ENCODE data around the gene BROX.

- TF ChIP-seq, protein P1, sequence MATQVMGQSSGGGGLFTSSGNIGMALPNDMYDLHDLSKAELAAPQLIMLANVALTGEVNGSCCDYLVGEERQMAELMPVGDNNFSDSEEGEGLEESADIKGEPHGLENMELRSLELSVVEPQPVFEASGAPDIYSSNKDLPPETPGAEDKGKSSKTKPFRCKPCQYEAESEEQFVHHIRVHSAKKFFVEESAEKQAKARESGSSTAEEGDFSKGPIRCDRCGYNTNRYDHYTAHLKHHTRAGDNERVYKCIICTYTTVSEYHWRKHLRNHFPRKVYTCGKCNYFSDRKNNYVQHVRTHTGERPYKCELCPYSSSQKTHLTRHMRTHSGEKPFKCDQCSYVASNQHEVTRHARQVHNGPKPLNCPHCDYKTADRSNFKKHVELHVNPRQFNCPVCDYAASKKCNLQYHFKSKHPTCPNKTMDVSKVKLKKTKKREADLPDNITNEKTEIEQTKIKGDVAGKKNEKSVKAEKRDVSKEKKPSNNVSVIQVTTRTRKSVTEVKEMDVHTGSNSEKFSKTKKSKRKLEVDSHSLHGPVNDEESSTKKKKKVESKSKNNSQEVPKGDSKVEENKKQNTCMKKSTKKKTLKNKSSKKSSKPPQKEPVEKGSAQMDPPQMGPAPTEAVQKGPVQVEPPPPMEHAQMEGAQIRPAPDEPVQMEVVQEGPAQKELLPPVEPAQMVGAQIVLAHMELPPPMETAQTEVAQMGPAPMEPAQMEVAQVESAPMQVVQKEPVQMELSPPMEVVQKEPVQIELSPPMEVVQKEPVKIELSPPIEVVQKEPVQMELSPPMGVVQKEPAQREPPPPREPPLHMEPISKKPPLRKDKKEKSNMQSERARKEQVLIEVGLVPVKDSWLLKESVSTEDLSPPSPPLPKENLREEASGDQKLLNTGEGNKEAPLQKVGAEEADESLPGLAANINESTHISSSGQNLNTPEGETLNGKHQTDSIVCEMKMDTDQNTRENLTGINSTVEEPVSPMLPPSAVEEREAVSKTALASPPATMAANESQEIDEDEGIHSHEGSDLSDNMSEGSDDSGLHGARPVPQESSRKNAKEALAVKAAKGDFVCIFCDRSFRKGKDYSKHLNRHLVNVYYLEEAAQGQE (IDR thresholded peaks at IDR 0.05; ENCODE audit: low read depth, low read length): no peak
- TF ChIP-seq CTCF (IDR thresholded peaks at IDR 0.05): no peak
- no peak for TF ChIP-seq RXRA (IDR thresholded peaks at IDR 0.05; ENCODE audit: borderline replicate concordance, low read depth)
- no peak for TF ChIP-seq ELF1 (IDR thresholded peaks at IDR 0.05)
- TF ChIP-seq GATA2 (CRISPR knock-in tag; IDR thresholded peaks at IDR 0.05): no peak
Measured at GRCh38 chr1:222768592-222768991, 56.2 kb downstream of the BROX start.

Measured in SK-N-SH (cell line).